Stomach smooth muscle (tissue), 2 donors: Measurements from ENCODE around the gene DBT.
"Not testable (repeated sequence)": the region's sequence is repeated elsewhere in the genome, so short reads cannot be mapped to it uniquely, and the experiment has no call there.

Source experiments
- H3K27ac ChIP-seq: one replicate; pipeline ENCODE4 v1.7.0; 2013; ENCODE audit warnings: mild to moderate bottlenecking, low read length, inconsistent platforms
- H3K27me3 ChIP-seq, 2 donors: one replicate each; pipeline ENCODE4 v1.7.0; 2013; ENCODE audit warnings: low read length in 2 of 2; ENCODE audit not compliant: insufficient read depth in 2 of 2, control insufficient read depth in 1 of 2
- H3K36me3 ChIP-seq, 2 donors: one replicate each; pipeline ENCODE4 v1.7.0; 2013; ENCODE audit warnings: low read length in 2 of 2; ENCODE audit not compliant: control insufficient read depth in 2 of 2, insufficient read depth in 2 of 2
- H3K4me1 ChIP-seq: one replicate; pipeline ENCODE4 v1.7.0; 2013; ENCODE audit warnings: low read length; ENCODE audit not compliant: control insufficient read depth, insufficient read depth
- H3K4me3 ChIP-seq, 2 donors: one replicate each; pipeline ENCODE4 v1.7.0; 2013; ENCODE audit warnings: low read length in 2 of 2
- H3K9ac ChIP-seq, 2 donors: one replicate each; pipeline ENCODE4 v1.7.0; 2013; ENCODE audit warnings: low read length in 2 of 2, mild to moderate bottlenecking in 1 of 2
- H3K9me3 ChIP-seq, 2 donors: one replicate each; pipeline ENCODE4 v1.7.0; 2013; ENCODE audit warnings: low read length in 2 of 2; ENCODE audit not compliant: control insufficient read depth in 2 of 2
- donor health status: healthy.
- donor health status: Pancreatic carcinoma.

The DBT gene

DNA sequence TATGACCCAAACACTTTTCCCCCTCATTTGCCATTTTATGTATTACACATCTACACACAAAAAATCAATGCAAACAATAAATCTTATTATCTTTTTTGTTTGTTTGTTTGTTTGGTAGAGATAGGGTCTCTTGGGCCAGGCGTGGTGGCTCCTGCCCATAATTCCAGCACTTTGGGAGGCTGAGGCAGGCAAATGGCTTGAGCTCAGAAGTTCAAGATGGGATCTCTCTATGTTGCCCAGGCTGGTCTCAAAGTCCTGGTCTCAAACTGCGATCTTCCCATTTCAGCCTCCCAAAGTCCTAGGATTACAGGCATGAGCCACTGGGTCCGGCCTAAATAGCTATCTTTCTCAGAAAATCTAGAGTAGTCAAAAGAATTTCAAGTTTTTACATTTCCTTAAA, 1.2 kb upstream of the DBT start:
- Histone ChIP-seq H3K9me3 (no peaks in the 10 kb centered on the region), H3K27ac (no peak overlapping the region)

DNA sequence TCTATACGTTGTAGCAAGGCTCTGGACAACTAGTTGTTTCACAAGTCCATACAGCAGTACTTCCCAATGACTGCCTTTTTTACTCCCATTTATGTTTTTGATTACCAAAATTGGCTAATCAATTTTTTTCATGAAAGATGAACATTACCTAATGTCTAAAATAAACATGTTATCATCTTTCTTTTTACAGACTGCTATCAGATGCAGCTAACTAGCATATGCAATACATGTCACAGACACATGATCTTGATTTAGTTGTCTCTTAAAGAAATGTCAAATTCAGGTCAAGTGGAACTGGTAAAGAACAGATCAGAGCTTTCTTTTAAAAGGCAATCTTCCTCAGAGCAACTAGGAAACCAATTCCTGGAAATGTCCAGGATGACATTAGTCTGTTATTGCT, 630 bp upstream of the DBT start:
- H3K27me3 ChIP-seq = no peaks in the 10 kb centered on the region
- H3K4me1 ChIP-seq = peaks cover 8% of the 10 kb centered on the region
- H3K36me3 ChIP-seq = no peaks in the 10 kb centered on the region
- H3K27ac ChIP-seq = peak overlapping the region; percentile 92
- H3K9ac ChIP-seq = peak overlapping the region; percentile 39 to 96
- no peaks in the 10 kb centered on the region for H3K9me3 ChIP-seq
- peak overlapping the region; percentile 87 to 97 for H3K4me3 ChIP-seq

More for the DNA sequence above, 1.2 kb upstream of the DBT start:
- Histone ChIP-seq H3K36me3 (no peaks in the 10 kb centered on the region), H3K27me3 (no peaks in the 10 kb centered on the region), H3K4me3 (no peak overlapping the region), H3K4me1 (peaks cover 8% of the 10 kb centered on the region), H3K9ac (no peak overlapping the region)

DNA sequence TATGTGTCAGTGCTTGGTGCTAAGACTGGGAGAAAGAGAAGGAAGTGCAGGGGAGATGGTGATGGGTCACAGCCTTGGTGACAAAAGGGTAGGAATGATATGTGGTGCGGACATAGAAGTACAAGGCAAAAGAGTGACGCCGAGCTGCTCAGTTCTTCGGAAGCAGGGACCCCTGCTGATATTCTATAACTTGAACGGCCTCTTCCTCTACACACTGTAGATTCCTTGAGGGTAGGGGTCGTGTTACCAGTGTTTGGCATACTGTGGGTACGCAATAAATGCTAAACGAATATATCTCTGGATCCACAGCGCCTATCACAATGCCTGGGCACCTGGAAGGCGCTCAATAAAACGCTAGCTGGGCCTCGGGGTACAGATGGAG, 488 bp downstream of the DBT start:
- Histone ChIP-seq H3K36me3 (no peaks in the 10 kb centered on the region), H3K9me3 (no peaks in the 10 kb centered on the region), H3K4me3 (peak overlapping the region; percentile 87 to 97), H3K27me3 (no peaks in the 10 kb centered on the region), H3K9ac (peak overlapping the region; percentile 84 to 96), H3K27ac (peak overlapping the region; percentile 92), H3K4me1 (peaks cover 8% of the 10 kb centered on the region)

DNA sequence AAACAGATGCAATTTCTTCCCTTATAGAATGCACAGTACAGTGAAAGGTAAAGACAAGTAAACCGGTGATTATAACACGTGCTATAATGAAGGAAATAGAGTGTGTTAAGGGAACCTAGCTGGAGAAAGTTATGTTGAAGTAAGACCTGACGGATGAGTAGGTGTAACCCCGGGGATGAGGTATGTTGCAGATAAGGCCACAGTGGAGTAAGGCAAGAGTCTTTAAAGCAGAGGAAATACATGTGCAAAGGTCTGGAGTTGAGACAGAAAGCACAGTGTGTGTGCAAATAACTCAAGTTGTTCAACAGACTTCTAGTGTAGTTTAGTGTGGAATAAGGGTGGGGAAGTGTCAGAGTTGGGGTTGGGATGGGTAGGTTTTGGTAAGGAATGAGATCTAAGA, 2.9 kb downstream of the DBT start:
- Histone ChIP-seq H3K27ac (no peak overlapping the region), H3K4me3 (no peak overlapping the region), H3K9ac (no peak overlapping the region), H3K4me1 (peaks cover 8% of the 10 kb centered on the region), H3K36me3 (no peaks in the 10 kb centered on the region), H3K27me3 (no peaks in the 10 kb centered on the region), H3K9me3 (no peaks in the 10 kb centered on the region)

DNA sequence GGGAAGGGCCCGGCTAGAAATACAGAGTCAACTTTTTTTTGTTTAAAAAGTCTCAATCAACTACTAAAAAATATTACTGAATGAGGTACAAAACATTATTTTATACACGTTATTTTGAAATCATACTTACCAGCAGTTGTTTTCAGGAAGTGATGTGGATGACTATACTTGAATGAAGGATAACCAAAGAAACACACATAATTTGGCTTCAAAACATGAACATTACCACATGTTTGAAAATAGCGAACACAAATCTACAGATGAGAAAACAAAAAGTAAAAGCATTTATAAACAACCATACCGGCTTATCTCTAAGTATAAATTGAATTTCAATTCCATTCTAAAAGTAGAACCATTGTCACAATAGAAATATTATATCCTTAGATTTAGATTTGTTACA, 9.0 kb downstream of the DBT start:
- Histone ChIP-seq H3K36me3 (peaks cover 6 to 7% of the 10 kb centered on the region in 2 donors), H3K9me3 (no peaks in the 10 kb centered on the region), H3K27ac (no peak overlapping the region), H3K4me3 (no peak overlapping the region), H3K27me3 (no peaks in the 10 kb centered on the region), H3K4me1 (no peaks in the 10 kb centered on the region), H3K9ac (no peak overlapping the region)

DNA sequence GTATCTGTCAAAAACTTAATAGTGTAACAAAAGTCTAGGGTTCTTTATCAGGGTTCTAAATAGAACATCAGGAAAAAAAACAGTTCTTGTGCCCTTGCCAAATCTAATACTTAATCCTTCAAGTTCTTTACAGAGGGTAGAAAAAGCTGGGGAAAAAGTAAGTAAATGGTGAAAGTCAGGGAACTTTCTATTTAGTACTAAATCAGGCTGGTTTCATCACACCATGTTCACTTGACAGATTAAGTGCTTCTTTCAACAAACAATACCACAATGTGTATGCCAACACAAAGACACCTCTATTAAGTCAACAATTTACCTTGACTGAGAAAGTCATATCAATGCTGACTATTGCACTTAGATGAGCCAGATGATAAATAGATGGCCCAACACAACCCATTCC, 9.7 kb downstream of the DBT start:
- Histone ChIP-seq H3K9ac (no peak overlapping the region), H3K27ac (no peak overlapping the region), H3K4me3 (no peak overlapping the region), H3K27me3 (no peaks in the 10 kb centered on the region), H3K4me1 (no peaks in the 10 kb centered on the region), H3K9me3 (no peaks in the 10 kb centered on the region), H3K36me3 (peaks cover 6 to 8% of the 10 kb centered on the region in 2 donors)

DNA sequence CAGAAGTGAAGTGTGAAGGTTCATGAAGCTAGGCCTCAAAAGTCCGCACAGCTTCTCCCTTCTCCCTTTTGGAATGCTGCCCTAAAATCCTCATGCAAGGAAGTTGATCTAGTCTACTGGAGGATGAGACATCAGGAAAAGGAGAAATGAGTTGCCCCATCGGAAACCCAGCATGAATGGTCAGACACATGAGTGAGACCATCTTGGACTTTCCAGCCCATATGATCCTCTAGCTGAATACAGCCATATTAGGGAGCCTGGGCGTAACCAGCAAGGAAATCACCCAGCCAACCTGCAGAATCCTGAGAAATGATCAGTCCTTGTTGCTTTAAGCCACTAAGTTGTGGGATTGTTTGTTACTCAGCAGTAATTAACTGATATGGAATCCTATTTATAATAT, 12.5 kb downstream of the DBT start:
- no peaks in the 10 kb centered on the region for H3K4me1 ChIP-seq
- H3K9me3 ChIP-seq = no peaks in the 10 kb centered on the region
- no peak overlapping the region for H3K27ac ChIP-seq
- H3K9ac ChIP-seq = no peak overlapping the region
- H3K4me3 ChIP-seq = no peak overlapping the region
- peaks cover 9 to 14% of the 10 kb centered on the region in 2 donors for H3K36me3 ChIP-seq
- no peaks in the 10 kb centered on the region for H3K27me3 ChIP-seq

DNA sequence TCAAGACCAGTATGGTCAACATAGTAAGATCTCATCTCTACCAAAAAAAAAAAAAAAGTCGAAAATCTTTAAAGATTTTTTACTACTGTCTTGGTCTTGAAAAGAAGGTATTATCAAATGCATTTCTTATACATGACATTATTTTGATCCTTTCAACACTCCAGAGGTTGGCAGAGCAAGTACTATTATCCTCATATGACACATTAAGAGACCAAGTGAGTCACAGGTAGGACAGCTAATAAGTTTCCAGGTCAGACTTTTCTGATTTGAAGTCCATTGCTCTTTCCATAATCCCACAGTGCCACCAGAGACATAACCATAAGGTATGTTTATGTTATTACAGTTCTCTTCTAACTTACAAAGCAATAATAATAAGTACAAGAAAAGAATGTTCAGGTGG, 15.2 kb downstream of the DBT start:
- Histone ChIP-seq H3K9me3 (no peaks in the 10 kb centered on the region), H3K27ac (no peak overlapping the region), H3K9ac (no peak overlapping the region), H3K4me1 (no peaks in the 10 kb centered on the region), H3K36me3 (peaks cover 17 to 28% of the 10 kb centered on the region in 2 donors), H3K27me3 (no peaks in the 10 kb centered on the region), H3K4me3 (no peak overlapping the region)

DNA sequence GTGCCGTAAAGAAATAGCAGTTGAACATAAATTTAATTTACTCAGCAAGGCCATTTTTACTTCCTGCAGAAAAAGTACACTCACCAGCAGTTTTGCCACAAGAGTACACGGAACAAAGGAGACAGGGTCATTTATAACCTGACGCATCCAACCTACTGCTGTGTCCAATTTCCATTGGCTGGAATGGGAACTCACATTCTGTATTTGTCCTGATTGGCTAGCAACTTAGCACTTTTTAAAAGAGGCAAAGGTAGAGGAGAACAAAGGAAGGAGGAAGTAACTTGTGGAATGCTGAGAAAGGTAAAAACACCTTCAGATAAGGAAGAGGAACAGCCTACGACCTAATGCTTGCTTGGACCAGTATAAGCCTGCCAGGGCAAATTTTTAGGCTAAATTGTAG, 16.1 kb downstream of the DBT start:
- not testable (repeated sequence) for H3K4me1 ChIP-seq, H3K27ac ChIP-seq, H3K27me3 ChIP-seq, H3K4me3 ChIP-seq, H3K9me3 ChIP-seq, H3K9ac ChIP-seq
- H3K36me3 ChIP-seq = peaks cover 17 to 29% of the 10 kb centered on the region in 2 donors

DNA sequence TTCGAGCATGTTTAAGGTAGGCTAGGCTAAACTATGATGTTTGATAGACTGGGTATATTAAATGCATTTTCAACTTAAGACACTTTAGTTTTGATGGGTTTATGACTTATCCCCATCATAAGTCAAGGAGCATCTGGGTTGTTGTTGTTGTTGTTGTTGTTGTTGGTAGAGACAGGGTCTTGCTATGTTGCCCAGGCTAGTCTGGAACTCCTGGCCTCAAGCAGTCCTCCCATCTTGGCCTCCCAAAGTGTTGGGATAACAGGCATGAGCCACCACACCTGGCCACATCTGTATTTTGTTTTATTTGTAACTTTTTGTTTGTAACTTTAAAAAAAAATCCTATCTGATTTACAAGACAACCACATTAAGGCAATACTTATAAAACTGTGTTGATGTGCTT, 17.5 kb downstream of the DBT start:
- Histone ChIP-seq H3K4me1 (no peaks in the 10 kb centered on the region), H3K4me3 (no peak overlapping the region), H3K36me3 (peaks cover 17 to 31% of the 10 kb centered on the region in 2 donors), H3K9ac (no peak overlapping the region), H3K27me3 (no peaks in the 10 kb centered on the region), H3K9me3 (no peaks in the 10 kb centered on the region), H3K27ac (no peak overlapping the region)

DNA sequence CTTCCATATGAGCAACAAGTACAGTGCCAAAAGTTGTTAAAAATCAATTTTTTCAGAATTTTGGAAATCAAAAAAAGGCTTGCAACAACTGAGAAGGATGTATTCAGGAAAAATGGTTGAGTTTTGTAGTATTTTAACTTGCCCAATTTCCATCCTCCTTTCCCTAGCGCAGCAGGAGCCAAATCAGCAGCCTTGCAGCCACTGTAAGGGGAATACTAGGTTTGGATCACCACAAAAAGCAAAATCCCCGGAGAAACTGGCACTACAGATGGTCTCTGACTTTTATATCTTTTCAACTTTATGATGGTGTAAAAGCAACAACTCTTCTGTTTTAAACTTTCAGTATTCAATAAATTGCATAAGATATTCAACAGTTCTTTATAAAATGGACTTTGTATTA, 17.9 kb downstream of the DBT start:
- Histone ChIP-seq H3K4me3 (no peak overlapping the region), H3K4me1 (no peaks in the 10 kb centered on the region), H3K9ac (no peak overlapping the region), H3K27me3 (no peaks in the 10 kb centered on the region), H3K9me3 (no peaks in the 10 kb centered on the region), H3K36me3 (peaks cover 13 to 29% of the 10 kb centered on the region in 2 donors), H3K27ac (no peak overlapping the region)
